PC-3 (cell line): ENCODE results near the gene DNAH3. TPM values are rescaled to one million over a fixed set of nuclear protein-coding genes. Genes with fewer than 3 reads are reported as not detected.
"Not testable (repeated sequence)": the region's sequence is repeated elsewhere in the genome, so short reads cannot be mapped to it uniquely, and the experiment has no call there.

ENCODE experiments used
- ATAC-seq: fragments of 200-7000 bp; cut with Tn5 transposase; 2 replicates; pipeline ENCODE4 v1.9.1; 2020; ENCODE audit warnings: mild to moderate bottlenecking, moderate library complexity
- BruUV-seq: library from RNA; stranded (reverse); fragments of 400-500 nt; replicated peaks from 2 replicates; lab custom pipeline; 2021; lab: Mats Ljungman, UMichigan
- CTCF ChIA-PET: fragments of 300-600 bp; sonication (Branson Sonifier 250); formaldehyde crosslinking; loops from one replicate; lab custom pipeline; 2022; ENCODE audit warnings: antibody characterized with exemption; lab: Charles Lee
- POLR2A ChIA-PET: fragments of 300-600 bp; sonication (Branson Sonifier 250); formaldehyde crosslinking; loops from one replicate; lab custom pipeline; 2022; ENCODE audit warnings: antibody characterized with exemption; ENCODE audit not compliant: unreplicated experiment; lab: Charles Lee
- DNase-seq: peaks from one replicate; pipeline ENCODE4 v3.0.0-alpha.2; 2015
- H2AFZ ChIP-seq: fragments of 300-600 bp; sonication (generic); 2 replicates; pipeline ENCODE4 v1.6.0; 2016; ENCODE audit warnings: antibody characterized with exemption, low read length
- H3F3A ChIP-seq: fragments of 300-600 bp; sonication (generic); one replicate; pipeline ENCODE4 v1.6.0; 2017; ENCODE audit warnings: antibody characterized with exemption, low read length, control low read depth, mild to moderate bottlenecking; ENCODE audit not compliant: unreplicated experiment
- H3K27ac ChIP-seq: fragments of 300-600 bp; sonication (generic); 2 replicates; pipeline ENCODE4 v1.5.1; 2016; ENCODE audit warnings: mild to moderate bottlenecking, low read length
- H3K27me3 ChIP-seq: fragments of 300-600 bp; sonication (generic); 2 replicates; pipeline ENCODE4 v1.6.1; 2016; ENCODE audit warnings: low read length, mixed read lengths
- H3K36me3 ChIP-seq: fragments of 300-600 bp; sonication (generic); 2 replicates; pipeline ENCODE4 v1.6.1; 2016; ENCODE audit warnings: low read depth, mixed run types, low read length, mixed read lengths
- H3K4me1 ChIP-seq: fragments of 300-600 bp; sonication (generic); 2 replicates; pipeline ENCODE4 v1.5.1; 2016; ENCODE audit warnings: low read length; ENCODE audit not compliant: insufficient read depth
- H3K4me2 ChIP-seq: fragments of 300-600 bp; sonication (generic); 2 replicates; pipeline ENCODE4 v1.6.0; 2016; ENCODE audit warnings: low read length
- H3K4me3 ChIP-seq: fragments of 300-600 bp; sonication (generic); 2 replicates; pipeline ENCODE4 v1.5.1; 2016; ENCODE audit warnings: mild to moderate bottlenecking, low read length, mixed read lengths
- H3K79me2 ChIP-seq: fragments of 300-600 bp; sonication (generic); 2 replicates; pipeline ENCODE4 v1.6.1; 2017; ENCODE audit warnings: low read length, mixed read lengths
- H3K9ac ChIP-seq: fragments of 300-600 bp; sonication (generic); 2 replicates; pipeline ENCODE4 v1.6.0; 2016; ENCODE audit warnings: mild to moderate bottlenecking, low read length
- H3K9me2 ChIP-seq: fragments of 300-600 bp; sonication (generic); replicated peaks from 2 replicates; pipeline ENCODE4 v1.6.1; 2016; ENCODE audit warnings: mixed run types, low read length, mixed read lengths
- H3K9me3 ChIP-seq: fragments of 300-600 bp; sonication (generic); 2 replicates; pipeline ENCODE4 v1.6.1; 2016; ENCODE audit warnings: low read length, mixed read lengths
- H4K20me1 ChIP-seq: fragments of 300-600 bp; sonication (generic); 2 replicates; pipeline ENCODE4 v1.6.1; 2016; ENCODE audit warnings: low read length, mixed read lengths
- CTCF ChIP-seq: fragments of 300-600 bp; sonication (generic); conservative IDR thresholded peaks from 2 replicates; pipeline ENCODE4 v1.5.1; 2017; ENCODE audit warnings: antibody characterized with exemption, low read depth, mild to moderate bottlenecking, low read length
- EZH2phosphoT487 ChIP-seq: fragments of 300-600 bp; sonication (generic); IDR thresholded peaks from 2 replicates; pipeline ENCODE4 v1.6.1; 2018; ENCODE audit warnings: mild to moderate bottlenecking, antibody characterized with exemption, low read length, borderline replicate concordance
- intact Hi-C: fragments of 100-400 bp; cut with micrococcal nuclease; formaldehyde crosslinking; loops from 2 replicates; pipeline ENCODE4 v1.9.0; 2023
- total RNA-seq: library from RNA; depleted of rRNA; stranded (reverse); fragments of >200 nt; gene quantifications from 2 replicates; pipeline ENCODE4 v1.2.3, GENCODE V29; 2014

Gene DNAH3
- total RNA-seq, 1 experiment from 2014 or later = 0.11 TPM

- no peaks in the 10 kb centered on the region for H3K9me2 ChIP-seq
- H3K4me3 ChIP-seq = no peak overlapping the region
- BruUV-seq = no TSS peak
- CTCF ChIA-PET = interaction anchor here (0.6 to 0.8 kb wide), 5 partner anchors 10 to 144 kb away, joined by 3 to 8 read pairs (median 4); no protein-coding TSS in a partner anchor
- H3K4me2 ChIP-seq = no peak overlapping the region
- H3K27me3 ChIP-seq = no peaks in the 10 kb centered on the region
- H3F3A ChIP-seq = no peaks in the 10 kb centered on the region
- TF ChIP-seq CTCF = peak; percentile 76
- no peak for TF ChIP-seq EZH2phosphoT487
- ATAC-seq (peak; percentile 24; the same call in 1 of the 2 replicates), DNase-seq (peak; percentile 77)
- POLR2A ChIA-PET = no interaction called here
- no peak overlapping the region for H2AFZ ChIP-seq
- H3K4me1 ChIP-seq = peaks cover 28% of the 10 kb centered on the region
- H3K27ac ChIP-seq = no peak overlapping the region
- H4K20me1 ChIP-seq = no peaks in the 10 kb centered on the region
- intact Hi-C loops = loop anchor here (1.0 to 5.0 kb wide), 4 partner anchors 121 to 1165 kb away; partner anchors contain the start of gene CRYM
- H3K79me2 ChIP-seq = peaks cover 12% of the 10 kb centered on the region
- H3K9me3 ChIP-seq = no peaks in the 10 kb centered on the region
- no peak overlapping the region for H3K9ac ChIP-seq
- no peaks in the 10 kb centered on the region for H3K36me3 ChIP-seq
Observed at GRCh38 chr16:21156767-21157467, 6.3 kb upstream of the DNAH3 start.

GRCh38 chr16:21156011-21156410 lies 5.4 kb upstream of the DNAH3 start:
- H3K4me3 ChIP-seq, H2AFZ ChIP-seq, BruUV-seq, POLR2A ChIA-PET, H4K20me1 ChIP-seq, H3K9me3 ChIP-seq, H3F3A ChIP-seq, H3K36me3 ChIP-seq, H3K9ac ChIP-seq, H3K4me2 ChIP-seq, H3K27ac ChIP-seq, DNase-seq, H3K27me3 ChIP-seq, ATAC-seq, CTCF ChIA-PET, H3K9me2 ChIP-seq: not testable (repeated sequence)
- intact Hi-C loops = loop anchor here (1.0 to 5.0 kb wide), 3 partner anchors 144 to 1166 kb away; no protein-coding TSS in a partner anchor
- Histone ChIP-seq H3K4me1 (peaks cover 22% of the 10 kb centered on the region), H3K79me2 (peaks cover 12% of the 10 kb centered on the region)

GRCh38 chr16:21153124-21153729 lies 2.6 kb upstream of the DNAH3 start:
- BruUV-seq, POLR2A ChIA-PET, CTCF ChIA-PET: not testable (repeated sequence)

GRCh38 chr16:21152160-21153030 lies 1.7 kb upstream of the DNAH3 start:
- H3K36me3 ChIP-seq, H3K9me2 ChIP-seq, H3K9ac ChIP-seq, H3K4me1 ChIP-seq, H3K27me3 ChIP-seq, intact Hi-C loops, H3K27ac ChIP-seq, H3K79me2 ChIP-seq, H3K4me3 ChIP-seq, DNase-seq, H3K4me2 ChIP-seq, POLR2A ChIA-PET, H2AFZ ChIP-seq, H3F3A ChIP-seq, ATAC-seq, H3K9me3 ChIP-seq, BruUV-seq, CTCF ChIA-PET, H4K20me1 ChIP-seq: not testable (repeated sequence)

More at GRCh38 chr16:21153124-21153729, 2.6 kb upstream of the DNAH3 start:
- H3K27ac ChIP-seq, H4K20me1 ChIP-seq, intact Hi-C loops, H3K79me2 ChIP-seq, H2AFZ ChIP-seq, H3K36me3 ChIP-seq, H3K4me1 ChIP-seq, H3K9me3 ChIP-seq, H3K9me2 ChIP-seq, H3K4me2 ChIP-seq, H3K27me3 ChIP-seq, ATAC-seq, DNase-seq, H3F3A ChIP-seq, H3K4me3 ChIP-seq, H3K9ac ChIP-seq: not testable (repeated sequence)
